ENCODE measurements around the gene TMPRSS6. TPM values are rescaled to one million over a fixed set of nuclear protein-coding genes. Genes with fewer than 3 reads are reported as not detected.
A peak's percentile ranks its signal among the peaks of the same experiment; 100 is the strongest.

Gene TMPRSS6
- total and polyA plus RNA-seq, 8 donors = 0.25 to 1.5 (median 0.46) TPM; not detected in 4

- WGBS, 5 donors = 61 to 75% (median 66%) methylated on average over 14 to 15 of the region's 15 CpGs
- TF ChIP-seq POLR2AphosphoS5 (IDR thresholded peaks at IDR 0.05) (no peak), POLR2A (IDR thresholded peaks at IDR 0.05) (no peak), EP300 (IDR thresholded peaks at IDR 0.05) (no peak)
- TF ChIP-seq, protein P1, sequence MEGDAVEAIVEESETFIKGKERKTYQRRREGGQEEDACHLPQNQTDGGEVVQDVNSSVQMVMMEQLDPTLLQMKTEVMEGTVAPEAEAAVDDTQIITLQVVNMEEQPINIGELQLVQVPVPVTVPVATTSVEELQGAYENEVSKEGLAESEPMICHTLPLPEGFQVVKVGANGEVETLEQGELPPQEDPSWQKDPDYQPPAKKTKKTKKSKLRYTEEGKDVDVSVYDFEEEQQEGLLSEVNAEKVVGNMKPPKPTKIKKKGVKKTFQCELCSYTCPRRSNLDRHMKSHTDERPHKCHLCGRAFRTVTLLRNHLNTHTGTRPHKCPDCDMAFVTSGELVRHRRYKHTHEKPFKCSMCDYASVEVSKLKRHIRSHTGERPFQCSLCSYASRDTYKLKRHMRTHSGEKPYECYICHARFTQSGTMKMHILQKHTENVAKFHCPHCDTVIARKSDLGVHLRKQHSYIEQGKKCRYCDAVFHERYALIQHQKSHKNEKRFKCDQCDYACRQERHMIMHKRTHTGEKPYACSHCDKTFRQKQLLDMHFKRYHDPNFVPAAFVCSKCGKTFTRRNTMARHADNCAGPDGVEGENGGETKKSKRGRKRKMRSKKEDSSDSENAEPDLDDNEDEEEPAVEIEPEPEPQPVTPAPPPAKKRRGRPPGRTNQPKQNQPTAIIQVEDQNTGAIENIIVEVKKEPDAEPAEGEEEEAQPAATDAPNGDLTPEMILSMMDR (IDR thresholded peaks at IDR 0.05) = no peak
- DNase-seq = peak; percentile 41 to 75
- peak overlapping the region in 1 of 5 donors; percentile 42 for H3K27ac ChIP-seq
- H3K4me3 ChIP-seq = no peak overlapping the region
- no peaks in the 10 kb centered on the region for H3K9me3 ChIP-seq
- peaks cover 0 to 8% (median 4%) of the 10 kb centered on the region in 4 donors for H3K4me1 ChIP-seq
- intact Hi-C loops (cut with DNase I; ENCODE audit: low total_unique reads) = loop anchor here (10.0 kb wide), 1 partner anchor 125 kb away; no protein-coding TSS in a partner anchor
- H3K36me3 ChIP-seq = no peaks in the 10 kb centered on the region
- peaks cover 0 to 57% (median 14%) of the 10 kb centered on the region in 3 donors for H3K27me3 ChIP-seq
Measured at GRCh38 chr22:37079668-37080171, 29.8 kb downstream of the TMPRSS6 start.

DNA sequence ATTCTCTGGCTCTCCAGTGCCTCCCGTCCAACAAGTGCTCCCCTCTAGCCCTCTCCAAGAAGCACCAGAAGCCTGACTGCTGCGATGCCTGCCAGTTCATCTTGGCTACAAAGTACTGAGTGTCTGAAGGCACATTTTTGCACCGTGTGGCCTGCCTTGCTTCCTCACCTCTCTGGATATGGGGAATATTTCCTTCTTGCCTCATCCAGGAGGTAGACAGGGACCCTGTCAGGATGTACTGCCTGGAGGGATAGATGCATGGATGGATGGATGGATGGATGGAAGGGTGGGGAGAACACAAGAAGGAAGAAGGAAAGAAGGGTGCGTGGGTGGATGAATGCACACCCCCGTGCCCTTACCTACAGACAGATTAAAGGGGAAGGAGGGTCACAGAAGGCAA is 30.4 kb downstream of the TMPRSS6 start:
- Histone ChIP-seq H3K4me1 (peaks cover 0 to 8% (median 4%) of the 10 kb centered on the region in 4 donors), H3K36me3 (no peaks in the 10 kb centered on the region), H3K4me3 (no peak overlapping the region), H3K27me3 (peaks cover 0 to 58% (median 20%) of the 10 kb centered on the region in 3 donors), H3K27ac (peak overlapping the region in 1 of 5 donors; percentile 42), H3K9me3 (no peaks in the 10 kb centered on the region)
- TF ChIP-seq POLR2A (IDR thresholded peaks at IDR 0.05) = no peak
- no peak for TF ChIP-seq POLR2AphosphoS5 (IDR thresholded peaks at IDR 0.05)
- TF ChIP-seq EP300 (IDR thresholded peaks at IDR 0.05) = no peak
- intact Hi-C loops (cut with DNase I; ENCODE audit: low total_unique reads) = no loop called here
- DNase-seq = no peak
- 47 to 57% (median 51%) methylated on average over 5 of the region's 5 CpGs for WGBS, 5 donors

DNA sequence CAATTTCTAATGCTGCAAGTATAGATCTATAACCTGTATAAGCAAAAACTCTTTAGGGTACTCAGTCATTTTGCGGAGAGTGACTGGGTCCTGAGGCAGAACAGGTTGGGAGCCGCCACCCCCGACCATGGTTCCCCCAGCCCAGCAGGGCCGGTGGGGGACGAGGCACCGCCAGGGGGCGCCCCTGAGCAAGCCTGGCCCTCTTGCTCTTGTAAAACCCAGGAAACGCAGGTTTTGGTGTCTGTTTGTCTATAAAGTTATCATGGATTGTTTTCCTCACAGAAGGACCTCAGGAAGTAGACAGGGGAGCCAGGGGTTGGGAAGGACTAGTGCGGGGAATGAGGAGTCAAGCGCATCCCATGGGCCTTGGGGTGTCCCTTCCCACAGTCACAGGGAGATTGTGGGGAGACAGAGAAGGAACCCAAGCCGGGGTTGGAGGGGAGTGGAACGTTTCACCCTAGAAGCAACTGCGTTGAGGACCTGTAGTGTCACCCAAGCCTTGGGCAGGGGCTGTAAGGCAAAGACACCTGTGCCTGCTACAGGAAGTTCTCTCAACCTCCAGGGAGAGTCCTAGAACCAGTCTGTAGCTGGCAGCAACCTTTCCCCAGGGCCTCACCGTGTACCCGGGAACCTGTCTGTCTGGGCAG is 31.6 kb downstream of the TMPRSS6 start:
- WGBS, 5 donors = 19 to 26% (median 21%) methylated on average over 15 of the region's 15 CpGs
- Histone ChIP-seq H3K27me3 (peaks cover 0 to 68% (median 20%) of the 10 kb centered on the region in 3 donors), H3K9me3 (no peaks in the 10 kb centered on the region), H3K27ac (no peak overlapping the region), H3K36me3 (no peaks in the 10 kb centered on the region), H3K4me3 (no peak overlapping the region), H3K4me1 (peaks cover 0 to 8% (median 4%) of the 10 kb centered on the region in 4 donors)
- DNase-seq = peak; percentile 71 to 83
- TF ChIP-seq, protein P1 (IDR thresholded peaks at IDR 0.05) = peak in 5 of 7 experiments; percentile 39 to 95 (median 82)
- TF ChIP-seq POLR2AphosphoS5 (IDR thresholded peaks at IDR 0.05) = peak in 1 of 3 donors; percentile 9
- no peak for TF ChIP-seq POLR2A (IDR thresholded peaks at IDR 0.05)
- intact Hi-C loops (cut with DNase I; ENCODE audit: low total_unique reads) = no loop called here

DNA sequence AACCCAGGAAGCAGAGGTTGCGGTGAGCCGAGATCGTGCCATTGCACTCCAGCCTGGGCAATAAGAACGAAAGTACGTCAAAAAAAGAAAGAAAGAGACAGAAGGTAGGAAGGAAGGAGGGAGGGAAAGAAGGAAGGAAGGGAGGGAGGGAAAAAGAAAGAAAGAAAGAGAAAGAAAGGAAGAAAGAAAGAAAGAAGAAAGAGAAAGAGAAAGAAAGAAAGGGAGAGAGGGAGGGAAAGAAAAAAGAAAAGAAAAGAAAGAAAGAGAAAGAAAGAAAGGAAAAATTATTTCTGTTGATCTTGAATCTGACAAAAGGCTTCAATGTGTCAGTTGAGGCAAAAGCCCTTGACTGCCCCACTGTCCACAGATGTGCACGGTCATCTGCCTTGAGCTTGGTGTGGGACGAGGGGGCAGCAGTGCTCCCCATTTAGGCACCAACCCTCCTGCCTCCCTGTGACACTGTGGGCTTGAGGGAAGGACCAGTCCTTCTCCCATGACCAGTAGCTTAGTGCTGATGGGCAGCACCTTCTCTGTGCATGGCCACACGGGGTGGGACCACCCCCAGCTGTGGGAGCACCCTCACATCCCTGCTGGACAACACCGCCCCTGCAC is 33.6 kb downstream of the TMPRSS6 start:
- no peak for DNase-seq
- no peak overlapping the region for H3K4me3 ChIP-seq

More for the DNA sequence above, 33.6 kb downstream of the TMPRSS6 start:
- no peak overlapping the region for H3K27ac ChIP-seq
- no peaks in the 10 kb centered on the region for H3K36me3 ChIP-seq
- H3K9me3 ChIP-seq = no peaks in the 10 kb centered on the region
- peaks cover 0 to 74% (median 20%) of the 10 kb centered on the region in 3 donors for H3K27me3 ChIP-seq
- TF ChIP-seq EP300 (IDR thresholded peaks at IDR 0.05) (no peak), POLR2AphosphoS5 (IDR thresholded peaks at IDR 0.05) (no peak), POLR2A (IDR thresholded peaks at IDR 0.05) (no peak)
- TF ChIP-seq, protein P1 (IDR thresholded peaks at IDR 0.05) = no peak
- peaks cover 0 to 8% (median 4%) of the 10 kb centered on the region in 4 donors for H3K4me1 ChIP-seq
- intact Hi-C loops (cut with DNase I; ENCODE audit: low total_unique reads) = no loop called here
- 68 to 87% (median 77%) methylated on average over 7 to 9 of the region's 9 CpGs for WGBS, 5 donors

Measured in stomach (tissue), 9 donors.